Left ventricle myocardium inferior (tissue), 1 donor: Measurements from ENCODE around the gene IGF1. TPM values are rescaled to one million over a fixed set of nuclear protein-coding genes. Genes with fewer than 3 reads are reported as not detected.

Source experiments
- DNase-seq: peaks from one replicate; pipeline ENCODE4 v3.0.0-alpha.2; 2020
- H3K27ac ChIP-seq: fragments of 200-600 bp; replicated peaks from 2 replicates; pipeline ENCODE4 v1.8.0; 2021
- H3K27me3 ChIP-seq: fragments of 200-600 bp; 2 replicates; pipeline ENCODE4 v1.8.0; 2021; ENCODE audit warnings: low read depth
- H3K36me3 ChIP-seq: fragments of 200-600 bp; 2 replicates; pipeline ENCODE4 v1.8.0; 2021
- H3K4me1 ChIP-seq: fragments of 200-600 bp; 2 replicates; pipeline ENCODE4 v1.8.0; 2021
- H3K4me3 ChIP-seq: fragments of 200-600 bp; 2 replicates; pipeline ENCODE4 v1.8.0; 2021; ENCODE audit warnings: mild to moderate bottlenecking, moderate library complexity
- H3K9me3 ChIP-seq: fragments of 200-600 bp; replicated peaks from 2 replicates; pipeline ENCODE4 v1.8.0; 2021
- intact Hi-C: fragments of 100-400 bp; cut with micrococcal nuclease; formaldehyde crosslinking; loops from one replicate; pipeline ENCODE4 v1.11.0; 2022
- total RNA-seq: library from RNA; stranded (reverse); fragmentation: NEBNext Ultra II Directional; extraction: Animal tissue kit (Norgen Biotek cat#: 25700); gene quantifications from one replicate; pipeline ENCODE4 v1.2.1, GENCODE V29; 2021
- TF ChIP-seq, protein P1 (sequence below): fragments of 200-600 bp; IDR thresholded peaks from 2 replicates; pipeline ENCODE4 v1.8.0; 2021; ENCODE audit warnings: antibody characterized with exemption, mild to moderate bottlenecking, borderline replicate concordance
- donor health status: DM: no; HTN: yes; CAD: no; lungs with severe emphysema.

The IGF1 gene
- total RNA-seq, 1 donor from 2014 or later, result 5.8 TPM

DNA sequence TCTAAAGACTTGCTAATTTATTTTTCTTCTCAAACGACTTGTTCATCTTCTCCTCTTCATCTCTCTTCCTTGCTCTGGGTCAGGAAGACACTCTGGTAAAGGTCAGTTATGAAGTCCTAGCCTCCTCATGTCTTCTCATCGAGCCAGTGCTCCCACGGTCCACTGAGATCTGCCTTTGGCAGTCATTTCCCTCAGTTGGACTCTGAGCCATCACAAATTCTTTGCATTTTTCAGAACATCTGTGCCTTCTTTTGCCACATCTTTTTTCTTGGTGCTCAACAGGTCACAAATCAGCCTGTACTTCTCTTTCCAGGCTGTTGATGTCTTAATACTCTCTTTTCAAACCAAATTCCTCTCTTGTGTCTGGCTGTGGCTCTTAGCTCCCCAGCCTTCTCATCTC, 49.7 kb downstream of the IGF1 start:
- Histone ChIP-seq H3K27ac (peak overlapping the region; percentile 53), H3K4me1 (peaks cover 21% of the 10 kb centered on the region), H3K4me3 (no peak overlapping the region), H3K36me3 (no peaks in the 10 kb centered on the region), H3K9me3 (no peaks in the 10 kb centered on the region), H3K27me3 (no peaks in the 10 kb centered on the region)
- DNase-seq, result no peak
- TF ChIP-seq, protein P1, sequence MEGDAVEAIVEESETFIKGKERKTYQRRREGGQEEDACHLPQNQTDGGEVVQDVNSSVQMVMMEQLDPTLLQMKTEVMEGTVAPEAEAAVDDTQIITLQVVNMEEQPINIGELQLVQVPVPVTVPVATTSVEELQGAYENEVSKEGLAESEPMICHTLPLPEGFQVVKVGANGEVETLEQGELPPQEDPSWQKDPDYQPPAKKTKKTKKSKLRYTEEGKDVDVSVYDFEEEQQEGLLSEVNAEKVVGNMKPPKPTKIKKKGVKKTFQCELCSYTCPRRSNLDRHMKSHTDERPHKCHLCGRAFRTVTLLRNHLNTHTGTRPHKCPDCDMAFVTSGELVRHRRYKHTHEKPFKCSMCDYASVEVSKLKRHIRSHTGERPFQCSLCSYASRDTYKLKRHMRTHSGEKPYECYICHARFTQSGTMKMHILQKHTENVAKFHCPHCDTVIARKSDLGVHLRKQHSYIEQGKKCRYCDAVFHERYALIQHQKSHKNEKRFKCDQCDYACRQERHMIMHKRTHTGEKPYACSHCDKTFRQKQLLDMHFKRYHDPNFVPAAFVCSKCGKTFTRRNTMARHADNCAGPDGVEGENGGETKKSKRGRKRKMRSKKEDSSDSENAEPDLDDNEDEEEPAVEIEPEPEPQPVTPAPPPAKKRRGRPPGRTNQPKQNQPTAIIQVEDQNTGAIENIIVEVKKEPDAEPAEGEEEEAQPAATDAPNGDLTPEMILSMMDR, result no peak
- intact Hi-C loops, result no loop called here

DNA sequence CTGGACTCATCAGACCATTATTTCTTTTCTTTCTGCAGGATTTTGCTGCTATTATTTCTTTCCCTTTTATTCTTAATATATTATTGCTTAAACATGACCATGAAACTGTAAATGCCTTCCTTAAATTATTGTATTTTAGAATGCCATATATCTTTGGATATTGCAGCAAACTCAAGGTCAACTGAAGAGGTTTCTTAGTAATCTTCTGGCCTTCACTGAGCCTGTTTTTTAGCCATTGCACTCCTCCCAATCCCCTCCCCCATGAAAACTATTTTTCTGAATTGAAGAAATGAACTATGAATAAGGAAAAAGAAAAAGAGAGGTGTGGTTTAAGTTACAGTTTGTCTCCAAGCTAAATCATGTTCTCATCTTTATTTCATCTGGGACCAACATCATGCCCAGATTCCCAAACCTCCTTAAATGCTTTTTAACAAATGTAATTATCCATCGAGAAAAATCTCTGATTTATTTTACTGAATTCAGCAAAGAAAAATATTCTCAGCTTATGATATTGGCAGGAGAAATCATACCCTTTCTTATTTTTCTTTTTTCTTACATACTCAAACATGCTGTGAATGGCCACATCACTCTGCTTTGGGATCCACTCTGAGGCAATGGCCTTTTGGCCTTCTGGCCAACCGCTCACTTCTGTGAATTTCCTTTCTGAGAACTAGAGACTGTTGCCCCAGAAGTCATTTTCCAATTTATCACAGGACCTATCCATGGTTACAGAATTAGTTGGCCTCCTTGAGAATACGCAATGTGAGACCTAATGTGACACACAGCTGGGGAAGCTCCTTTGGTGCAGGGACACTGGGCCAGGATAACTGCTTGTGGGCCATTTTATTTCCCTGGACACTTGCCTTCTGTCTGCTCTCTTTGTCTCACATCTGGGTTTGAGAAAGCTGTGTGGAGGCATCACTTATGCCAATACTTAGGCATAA, 50.9 kb downstream of the IGF1 start:
- H3K36me3 ChIP-seq, result no peaks in the 10 kb centered on the region
- DNase-seq, result no peak
- H3K9me3 ChIP-seq, result no peaks in the 10 kb centered on the region
- peak overlapping the region; percentile 53 for H3K27ac ChIP-seq
- intact Hi-C loops, result no loop called here
- no peaks in the 10 kb centered on the region for H3K27me3 ChIP-seq
- H3K4me3 ChIP-seq, result no peak overlapping the region
- peaks cover 23% of the 10 kb centered on the region for H3K4me1 ChIP-seq
- TF ChIP-seq, protein P1, result no peak

DNA sequence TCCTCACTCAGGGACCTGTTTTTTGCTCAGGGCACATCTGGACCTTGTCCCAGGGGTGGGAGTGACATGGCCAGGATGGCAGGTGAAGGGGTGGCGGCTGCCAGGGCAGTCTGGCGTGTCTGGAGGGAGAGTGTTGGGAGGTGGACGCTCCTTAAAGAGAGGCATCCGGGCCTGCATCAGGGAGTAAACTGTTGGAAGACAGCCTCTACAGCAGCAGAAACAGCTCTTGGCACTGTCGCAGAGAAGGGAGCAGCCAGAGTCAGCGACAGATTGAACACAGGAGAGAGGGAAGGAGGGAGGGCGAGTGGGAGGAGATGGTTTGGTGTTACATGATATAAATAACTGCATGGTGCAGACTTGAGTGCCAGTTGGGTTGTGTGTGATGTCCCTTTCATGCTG, 52.8 kb downstream of the IGF1 start:
- Histone ChIP-seq H3K27me3 (no peaks in the 10 kb centered on the region), H3K36me3 (no peaks in the 10 kb centered on the region), H3K4me1 (peaks cover 18% of the 10 kb centered on the region), H3K27ac (peak overlapping the region; percentile 79), H3K9me3 (no peaks in the 10 kb centered on the region), H3K4me3 (peak overlapping the region; percentile 8)
- intact Hi-C loops, result no loop called here
- TF ChIP-seq, protein P1, result no peak
- peak; percentile 57 for DNase-seq

DNA sequence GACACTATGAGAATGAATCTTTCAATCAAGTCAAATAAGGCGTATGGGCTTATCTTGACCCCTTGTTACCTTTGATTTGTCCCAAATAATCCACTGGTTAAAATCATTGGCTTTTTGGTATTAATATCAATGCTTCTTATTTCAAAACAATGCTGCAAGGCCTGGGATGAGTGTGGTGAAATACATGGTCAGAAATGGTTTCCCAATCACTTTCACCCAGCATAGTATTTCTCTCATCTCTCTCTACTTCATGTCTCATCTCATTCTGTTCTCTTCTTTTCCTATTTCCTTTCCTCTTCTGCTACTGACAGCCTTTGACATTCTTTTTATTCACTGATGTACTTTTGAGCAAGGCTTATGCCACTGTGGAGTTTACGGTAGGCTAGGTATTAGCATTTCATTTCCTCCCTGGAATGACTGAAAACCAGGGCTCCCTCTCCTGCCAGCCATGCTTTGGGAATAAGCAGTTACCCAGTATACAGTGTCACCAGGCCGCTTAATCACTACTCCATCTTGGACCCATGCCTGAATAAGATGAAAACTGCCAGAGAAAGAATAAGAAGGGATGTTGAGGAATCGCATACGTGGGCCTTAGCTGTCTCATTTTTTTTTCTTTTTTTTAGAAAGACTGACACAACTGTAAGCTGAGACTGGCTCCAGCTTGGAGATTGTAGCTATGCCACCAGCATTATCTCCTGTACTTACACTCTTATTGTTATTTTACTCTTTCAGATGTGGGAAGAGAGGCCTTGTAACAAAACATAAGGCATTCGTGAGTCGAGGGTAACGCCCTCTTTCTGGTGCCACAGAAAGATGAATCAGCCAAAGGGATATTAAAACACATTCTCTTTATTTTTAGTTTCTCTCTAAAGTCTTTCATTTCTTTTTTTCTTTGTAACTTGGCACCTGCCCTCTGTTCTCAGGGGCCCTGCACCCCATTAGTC, 53.5 kb downstream of the IGF1 start:
- no peak for DNase-seq
- Histone ChIP-seq H3K36me3 (no peaks in the 10 kb centered on the region), H3K9me3 (no peaks in the 10 kb centered on the region), H3K4me1 (peaks cover 18% of the 10 kb centered on the region), H3K4me3 (peak overlapping the region; percentile 8), H3K27ac (peak overlapping the region; percentile 79), H3K27me3 (no peaks in the 10 kb centered on the region)
- intact Hi-C loops, result no loop called here
- TF ChIP-seq, protein P1, result no peak
